CD4-positive, alpha-beta T cell treated with Interleukin-15 for 4 hours (primary cell): ENCODE measurements around the gene TMEM175.

Source experiments
- DNase-seq: peaks from one replicate; pipeline ENCODE4 v3.0.0-alpha.2; 2020; ENCODE audit warnings: low spot score

Gene TMEM175

DNA sequence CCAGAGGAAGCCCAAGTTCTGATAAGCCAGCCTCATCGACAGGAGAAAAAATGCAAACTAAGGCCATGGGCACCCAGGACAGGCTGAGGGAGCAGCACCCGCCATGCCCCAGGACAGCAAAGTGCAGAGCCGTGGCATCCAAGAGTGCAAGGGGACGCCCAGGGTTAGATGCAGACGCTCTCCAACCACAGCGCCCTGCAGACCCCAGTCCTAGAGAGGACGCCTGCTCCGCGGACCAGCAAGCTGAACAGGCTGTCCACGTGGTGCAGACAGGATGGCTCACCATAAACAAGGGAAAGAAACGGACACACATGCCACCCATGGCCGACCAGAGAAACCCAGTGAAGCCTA lies 32.7 kb upstream of the TMEM175 start:
- DNase-seq, result no peak

DNA sequence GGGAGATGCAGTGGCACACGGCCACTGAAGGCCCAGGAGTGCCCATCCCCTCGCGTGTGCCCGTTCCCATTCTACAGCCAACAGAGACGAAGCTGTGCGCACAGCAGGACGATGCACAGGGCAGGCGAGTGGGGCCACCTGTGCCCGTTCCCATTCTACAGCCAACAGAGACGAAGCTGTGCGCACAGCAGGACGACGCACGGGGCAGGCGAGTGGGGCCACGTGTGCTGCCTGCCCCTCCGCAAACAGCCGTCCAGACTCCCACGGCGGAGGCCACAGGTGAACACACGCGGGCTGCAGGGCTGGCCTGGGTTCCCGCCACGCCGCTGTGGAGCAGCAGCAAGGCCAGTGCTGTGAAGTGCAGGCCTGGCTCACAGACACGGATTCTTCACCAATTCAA lies 32.2 kb upstream of the TMEM175 start:
- DNase-seq, result no peak

DNA sequence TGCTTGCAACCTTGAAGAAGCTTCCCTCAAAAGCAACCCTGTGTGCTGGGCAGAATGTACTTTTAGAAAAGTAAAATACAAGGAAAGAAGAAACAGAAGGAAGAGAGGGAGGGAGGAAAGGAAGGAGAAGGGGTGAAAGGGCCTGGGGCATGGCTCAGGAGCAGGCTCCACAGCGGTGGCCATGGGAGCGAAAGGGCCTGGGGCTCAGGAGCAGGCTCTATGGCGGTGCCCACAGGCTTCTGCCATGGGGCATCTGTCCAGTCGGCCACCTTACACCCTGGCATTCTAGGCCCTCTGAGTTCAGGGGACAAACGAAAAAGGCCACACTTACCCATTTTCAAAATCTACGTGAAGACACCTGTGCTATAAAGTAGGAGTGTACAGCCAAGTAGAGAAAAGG lies 31.5 kb upstream of the TMEM175 start:
- DNase-seq, result no peak

DNA sequence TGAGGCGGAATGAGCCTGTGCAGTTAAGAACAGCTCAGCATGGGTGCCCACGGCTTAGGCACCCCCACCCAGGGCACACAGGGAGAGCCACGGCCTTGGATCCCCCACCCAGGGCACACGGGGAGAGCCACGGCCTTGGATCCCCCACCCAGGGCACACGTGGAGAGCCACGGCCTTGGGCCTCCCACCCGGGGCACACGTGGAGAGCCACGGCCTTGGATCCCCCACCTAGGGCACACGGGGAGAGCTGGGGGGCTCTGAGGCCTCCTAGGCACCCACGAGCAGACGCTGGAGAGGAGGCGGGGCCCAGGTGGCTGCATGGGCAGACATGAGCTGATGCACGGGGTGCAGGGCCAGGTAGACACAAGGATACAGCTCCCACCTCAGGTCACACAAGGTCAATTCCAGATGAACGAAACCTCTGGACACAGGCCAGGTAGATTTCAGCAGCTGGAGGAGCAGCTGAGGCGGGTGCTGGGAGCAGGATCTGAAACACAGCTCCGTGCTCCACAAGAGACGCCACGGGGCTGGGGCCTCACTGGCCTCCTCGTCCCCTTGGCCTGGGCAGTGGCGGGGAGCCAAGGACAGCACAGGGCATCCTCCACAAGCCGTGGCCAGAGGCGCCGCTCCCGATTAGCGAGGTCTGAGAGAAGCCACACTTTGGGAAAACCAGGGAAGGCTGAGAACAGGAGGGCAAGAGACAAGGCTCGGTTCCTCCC lies 30.9 kb upstream of the TMEM175 start:
- no peak for DNase-seq

DNA sequence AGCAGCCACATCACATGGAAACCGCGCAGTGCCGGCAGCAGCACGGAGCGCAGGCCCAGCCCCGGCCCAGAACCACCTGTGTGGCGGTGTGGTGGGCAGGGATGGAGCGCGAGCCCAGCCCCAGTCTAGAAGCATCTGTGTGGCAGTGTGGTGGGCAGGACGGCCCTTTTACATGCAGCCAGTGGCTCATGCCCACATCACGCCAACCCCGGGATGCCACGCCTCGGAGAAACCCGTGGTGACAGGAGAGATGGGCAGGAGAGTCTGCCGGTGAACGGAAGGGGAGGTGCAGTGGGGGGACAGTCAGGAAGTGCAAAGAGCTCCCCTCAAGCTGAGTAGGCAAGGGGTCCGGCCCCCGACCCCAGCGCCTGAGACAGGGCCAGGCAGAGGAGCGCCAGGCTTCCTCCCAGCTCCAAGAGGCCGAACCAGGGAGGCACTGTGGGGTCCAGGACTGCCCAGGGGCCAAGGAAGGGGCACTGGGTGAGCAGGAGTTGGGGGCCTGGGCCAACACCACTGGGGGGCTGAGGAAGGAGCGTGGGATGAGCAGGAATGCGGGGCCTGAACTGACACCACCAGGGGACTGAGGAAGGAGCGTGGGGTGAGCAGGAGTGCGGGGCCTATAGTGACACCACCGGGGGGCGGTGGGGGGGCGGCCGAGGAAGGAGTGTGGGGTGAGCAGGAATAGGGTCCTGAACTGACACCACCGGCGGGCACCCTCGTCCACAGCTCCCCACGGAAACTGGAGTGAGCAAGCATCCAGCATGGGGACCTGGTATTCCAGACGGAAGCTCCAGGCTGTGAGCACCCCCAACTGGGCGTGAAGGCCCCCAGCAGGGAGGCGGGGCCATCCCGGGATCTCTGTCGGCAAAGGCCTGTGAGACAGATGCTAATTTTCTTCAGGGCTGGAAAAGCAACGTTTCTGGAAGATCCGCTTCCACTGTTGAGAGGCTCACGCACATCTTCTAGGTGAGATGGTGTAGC lies 28.9 kb upstream of the TMEM175 start:
- no peak for DNase-seq

DNA sequence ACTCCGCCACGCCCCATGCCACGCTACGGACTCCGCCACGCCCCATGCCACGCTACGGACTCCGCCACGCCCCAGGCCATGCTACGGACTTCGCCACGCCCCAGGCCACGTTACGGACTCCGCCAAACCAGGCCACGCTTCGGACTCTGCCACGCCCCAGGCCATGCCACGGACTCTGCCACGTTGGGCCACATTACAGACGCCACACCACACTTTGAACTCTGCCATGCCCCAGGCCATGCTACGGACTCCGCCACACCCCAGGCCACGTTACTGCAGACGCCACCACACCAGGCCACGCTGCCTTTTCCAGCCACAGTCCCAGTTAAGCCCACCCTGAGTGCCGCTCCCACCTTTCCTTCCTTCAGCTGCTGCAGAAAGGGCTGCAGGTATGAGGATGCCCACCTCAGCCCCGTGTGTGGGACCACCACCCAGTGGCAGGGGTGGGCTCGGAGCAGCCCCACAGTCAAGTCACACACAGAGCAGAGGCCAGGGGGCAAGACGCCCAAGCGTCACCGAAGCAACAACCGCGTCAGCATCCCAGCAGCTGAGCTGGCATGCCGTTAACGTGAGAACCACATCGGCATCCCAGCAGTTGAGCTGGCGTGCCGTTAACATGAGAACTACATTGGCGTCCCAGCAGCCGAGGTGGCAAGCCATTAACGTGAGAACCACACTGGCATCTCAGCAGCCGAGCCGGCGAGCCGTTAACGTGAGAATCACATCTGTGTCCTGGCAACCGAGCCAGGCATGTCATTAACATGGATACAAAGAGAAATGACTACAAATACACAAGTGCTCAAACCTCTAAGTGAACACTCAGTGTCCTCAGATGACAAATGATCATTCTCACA lies 26.5 kb upstream of the TMEM175 start:
- no peak for DNase-seq

DNA sequence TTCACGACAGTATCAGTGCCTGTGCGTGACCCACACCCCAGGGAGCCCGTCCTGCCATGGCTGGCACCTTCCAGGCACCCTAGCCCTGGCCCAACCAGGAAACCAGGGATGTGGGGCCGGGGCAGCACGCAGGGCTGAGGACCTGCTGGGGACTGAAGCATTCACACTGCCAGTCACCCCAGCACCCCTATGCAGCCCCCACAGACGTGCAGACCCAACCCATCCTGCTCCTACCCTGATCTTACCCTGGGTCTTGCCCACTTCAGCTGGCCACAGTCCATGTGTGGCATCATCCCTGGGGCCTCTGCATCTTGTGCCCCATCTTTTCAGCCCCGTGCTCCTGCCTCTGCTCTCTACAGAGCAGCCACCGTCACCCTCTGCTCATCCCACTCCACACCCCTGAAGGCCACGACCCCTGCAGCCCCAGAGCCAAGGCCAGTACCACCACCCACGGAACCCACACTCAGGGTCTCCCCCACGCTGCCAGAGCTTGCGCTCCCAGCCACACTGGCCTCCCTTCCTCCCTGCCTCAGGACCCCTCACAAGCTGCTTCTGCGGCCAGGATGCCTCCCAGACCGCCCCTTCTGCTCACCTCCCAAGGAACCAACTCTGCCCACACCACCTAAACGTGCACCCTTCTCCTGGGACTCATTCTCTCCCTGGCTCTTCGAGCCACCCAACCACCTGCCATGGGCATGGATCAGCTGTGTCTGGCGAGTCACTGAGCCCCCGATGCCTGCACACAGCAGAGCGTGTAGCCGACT lies 25.7 kb upstream of the TMEM175 start:
- DNase-seq, result no peak

DNA sequence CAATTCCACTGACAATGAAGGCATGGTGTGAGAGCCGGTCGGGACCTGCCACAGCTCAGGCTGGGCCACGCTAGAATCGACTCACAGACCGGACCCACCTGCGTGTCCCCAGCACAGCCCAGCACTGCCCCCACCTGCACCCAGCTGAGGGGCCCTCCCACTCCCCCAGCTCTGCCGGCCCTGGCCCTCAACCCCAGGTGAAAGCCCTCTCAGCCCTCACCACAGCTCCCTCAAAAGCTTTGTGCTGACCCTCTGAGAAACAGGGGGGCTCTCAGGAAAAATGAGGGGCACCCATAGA lies 25.2 kb upstream of the TMEM175 start:
- no peak for DNase-seq

DNA sequence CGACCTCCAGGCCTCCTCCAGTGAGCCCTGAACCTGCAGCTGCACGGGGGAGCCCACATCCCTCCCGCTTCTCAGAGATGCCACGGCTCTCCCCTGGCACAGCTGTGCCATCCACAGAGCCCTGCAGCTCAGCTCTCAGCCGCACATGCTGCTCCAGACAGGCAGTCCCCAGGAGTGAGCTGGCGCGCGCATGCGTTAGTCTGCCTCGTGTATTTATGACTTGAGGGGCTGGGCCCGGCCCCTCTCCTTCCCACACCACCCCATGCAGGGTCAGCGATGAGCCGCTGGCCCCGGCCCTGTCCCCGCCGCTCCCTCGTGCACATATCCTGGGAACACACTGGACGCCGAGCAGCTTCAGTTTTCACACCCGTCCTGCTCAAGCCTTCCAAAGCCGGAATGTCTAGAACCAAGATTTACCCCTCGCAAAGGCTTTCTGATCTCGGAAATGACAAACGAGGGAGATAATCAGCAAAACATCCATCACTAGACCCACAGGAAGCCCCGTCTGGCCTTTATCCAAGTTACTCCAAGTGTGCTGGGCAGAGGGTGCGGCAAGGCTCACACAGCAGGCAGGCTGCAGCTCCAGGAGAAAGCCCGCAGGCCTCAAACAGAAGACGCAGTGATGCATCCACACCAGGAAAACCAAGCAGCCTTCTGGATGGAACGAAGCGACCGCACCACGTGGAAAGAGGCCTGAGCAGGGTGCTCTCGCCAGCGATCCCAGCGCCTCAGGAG lies 24.4 kb upstream of the TMEM175 start:
- no peak for DNase-seq

DNA sequence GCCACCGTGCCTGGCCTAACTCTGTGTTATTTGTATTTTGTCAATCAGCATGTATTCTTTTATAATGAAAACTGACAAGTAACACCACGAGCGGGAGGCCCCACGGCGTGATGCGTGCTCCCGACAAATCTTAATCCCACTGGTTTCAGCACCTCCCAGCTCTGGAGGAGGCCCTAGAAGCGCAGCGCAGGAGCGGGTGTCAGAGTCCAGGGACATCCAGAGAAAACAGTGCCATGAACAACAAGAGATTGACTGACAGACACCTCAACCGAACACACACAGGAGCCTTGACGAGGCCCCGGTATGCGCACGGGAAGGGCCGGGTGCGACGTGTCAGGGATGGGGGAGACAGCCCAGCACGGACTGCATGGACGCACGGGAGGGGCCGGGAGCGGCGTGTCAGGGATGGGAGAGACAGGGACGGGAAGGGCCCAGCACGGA lies 23.1 kb upstream of the TMEM175 start:
- DNase-seq, result no peak

DNA sequence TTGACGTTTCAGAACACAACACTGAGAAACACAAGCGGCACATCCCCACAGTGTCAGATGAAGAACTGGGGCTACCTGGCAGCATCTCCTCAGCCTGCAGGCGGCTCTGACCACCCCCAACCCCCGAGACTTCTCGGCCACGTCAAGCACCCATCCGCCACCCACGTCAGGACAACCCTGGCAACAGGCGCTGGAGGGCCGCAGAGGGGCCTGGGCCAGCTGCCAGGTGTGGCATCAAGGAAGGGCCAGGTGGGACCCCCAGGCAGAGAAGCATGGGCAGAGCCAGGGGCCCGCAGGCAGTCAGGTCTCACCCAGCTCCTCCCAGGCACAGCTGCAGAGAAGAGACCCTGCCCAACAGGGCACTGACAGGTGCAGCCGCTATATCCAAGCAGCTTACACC lies 22.4 kb upstream of the TMEM175 start:
- DNase-seq, result no peak

DNA sequence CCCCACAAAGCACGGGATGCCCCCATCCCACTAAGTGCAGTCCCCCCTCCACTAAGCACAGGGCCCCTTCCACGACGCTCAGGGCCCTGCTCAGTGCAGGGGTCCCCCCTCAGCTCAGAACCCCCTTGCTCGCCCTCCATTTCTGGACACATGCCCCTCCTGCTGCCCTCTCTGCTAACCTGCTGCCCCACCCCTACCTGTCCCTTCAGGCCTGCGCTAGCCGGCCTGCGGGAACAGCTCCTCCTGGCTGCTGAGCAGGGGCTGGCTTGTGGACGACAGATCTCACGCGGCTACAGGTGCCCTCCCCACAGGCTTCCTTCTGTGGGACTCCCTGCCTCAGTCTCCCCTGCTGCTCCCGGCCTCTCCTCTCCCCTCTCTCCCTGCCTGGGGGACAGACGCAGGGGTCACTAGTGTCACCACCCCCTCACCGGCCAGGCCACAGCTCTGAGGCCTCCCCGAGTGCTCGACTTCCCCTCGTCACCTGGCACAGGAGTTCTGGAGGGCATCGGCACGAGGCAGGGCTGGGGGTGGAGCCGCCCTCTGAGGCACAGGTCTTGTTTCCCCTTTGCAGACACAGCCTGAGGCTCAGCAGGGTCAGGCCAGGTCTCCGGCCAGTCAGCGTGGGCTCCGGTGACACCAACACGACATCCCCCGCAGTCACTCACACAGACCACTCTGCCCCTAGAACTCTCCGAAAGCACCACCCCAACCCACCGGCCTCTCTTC lies 21.7 kb upstream of the TMEM175 start:
- DNase-seq, result no peak

DNA sequence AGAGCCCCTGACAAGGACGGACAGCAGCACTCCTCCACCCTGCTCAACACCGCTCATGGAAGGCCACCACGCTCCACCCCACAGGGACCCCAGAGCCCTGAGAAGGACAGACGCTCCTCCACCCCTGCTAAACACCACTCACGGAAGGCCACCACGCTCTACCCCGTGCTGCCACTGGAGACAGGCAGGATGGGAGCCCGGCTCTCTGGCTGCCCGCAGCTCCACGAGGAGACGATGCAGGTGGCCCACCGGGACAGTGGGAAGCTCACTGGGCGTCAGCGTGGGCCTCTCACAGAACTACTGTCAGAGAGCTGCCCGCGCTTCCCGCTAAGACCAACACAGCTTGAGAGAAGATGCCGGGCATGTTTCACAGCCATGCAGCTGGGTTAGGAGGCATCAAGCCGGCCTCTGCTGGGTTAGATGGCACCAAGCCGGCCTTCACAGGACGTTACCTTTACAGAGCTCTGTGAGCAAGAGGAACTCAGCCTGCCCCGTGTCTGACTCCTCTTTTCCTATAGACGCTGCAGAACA lies 21.0 kb upstream of the TMEM175 start:
- no peak for DNase-seq

DNA sequence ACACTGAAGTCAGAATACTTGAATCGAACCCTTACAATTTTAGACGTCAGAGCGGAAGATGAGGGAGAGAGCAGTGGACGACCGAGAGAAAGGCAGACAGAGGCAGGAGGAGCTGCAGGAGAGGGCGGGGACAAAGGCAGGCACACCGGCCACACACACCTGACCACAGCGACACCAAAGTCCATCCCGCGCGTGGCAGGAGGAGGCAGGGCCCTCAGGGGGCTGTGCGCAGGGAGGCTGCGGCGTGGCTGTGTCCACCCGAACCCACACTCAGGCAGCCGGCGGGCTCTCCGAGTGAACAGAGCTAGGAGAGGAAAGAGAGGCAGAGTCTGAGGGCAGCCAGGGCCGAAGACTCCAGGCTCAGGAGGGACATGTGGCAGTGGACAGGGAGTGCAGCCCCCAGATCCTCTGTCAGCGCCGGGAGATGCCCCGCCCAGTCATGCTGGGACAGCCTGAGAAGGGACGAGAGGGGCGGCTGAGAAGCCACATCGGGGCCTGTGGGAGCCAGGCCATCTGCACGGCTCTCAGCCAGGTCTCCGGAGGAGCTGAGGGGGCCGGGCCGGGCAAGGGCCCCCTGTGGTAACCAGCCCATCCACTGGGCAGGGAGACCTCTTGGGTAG lies 20.3 kb upstream of the TMEM175 start:
- DNase-seq, result no peak

DNA sequence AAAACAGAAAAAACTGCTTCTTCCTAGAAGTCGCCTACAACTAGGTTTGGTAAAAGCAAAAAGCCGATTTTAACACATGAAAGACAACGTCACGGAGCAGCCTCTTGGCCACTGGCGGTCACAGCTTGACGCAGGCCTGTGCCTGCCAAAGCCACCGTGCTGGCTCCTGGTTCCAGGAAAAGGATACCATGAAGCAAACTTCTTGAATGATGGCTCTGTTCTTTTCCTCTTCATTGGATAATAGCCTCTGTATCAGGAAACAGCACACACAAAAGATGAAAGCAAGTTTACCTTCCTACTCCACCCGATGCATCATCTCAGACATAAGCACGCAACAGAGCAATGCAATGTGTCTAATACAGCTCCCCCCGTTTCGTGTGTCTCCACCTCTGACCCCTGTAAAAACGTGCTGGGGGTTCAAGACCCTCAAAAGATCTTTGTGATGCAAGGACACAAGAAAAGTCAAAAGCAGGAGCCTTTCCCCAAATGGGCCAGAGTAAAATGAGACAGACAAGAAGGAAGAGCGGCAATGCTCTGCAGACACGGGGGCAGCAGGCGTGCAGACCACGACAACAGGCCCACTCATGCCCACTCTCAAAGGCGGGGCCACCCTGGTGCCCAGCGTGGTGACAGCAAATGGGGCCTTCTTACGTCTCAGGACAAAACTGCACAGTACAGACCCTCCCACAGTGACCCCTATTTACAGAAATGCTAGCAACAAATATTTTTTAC lies 19.5 kb upstream of the TMEM175 start:
- no peak for DNase-seq

DNA sequence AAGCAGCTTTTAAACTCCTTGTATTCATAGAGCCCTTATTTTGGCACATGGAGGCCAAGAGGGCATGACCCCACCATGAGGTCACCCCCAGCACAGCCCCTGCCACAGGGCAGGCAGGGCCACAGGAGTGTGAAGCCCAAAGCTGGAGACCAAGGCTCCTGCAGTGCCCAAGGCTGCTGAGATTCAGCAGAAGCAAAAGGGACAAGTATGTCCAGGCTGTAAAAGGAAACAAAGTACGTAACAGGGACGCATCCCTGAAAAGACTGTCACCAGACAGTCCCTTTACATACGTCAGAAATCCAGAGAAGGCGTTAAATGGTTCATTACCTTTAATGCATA lies 19.0 kb upstream of the TMEM175 start:
- DNase-seq, result no peak

DNA sequence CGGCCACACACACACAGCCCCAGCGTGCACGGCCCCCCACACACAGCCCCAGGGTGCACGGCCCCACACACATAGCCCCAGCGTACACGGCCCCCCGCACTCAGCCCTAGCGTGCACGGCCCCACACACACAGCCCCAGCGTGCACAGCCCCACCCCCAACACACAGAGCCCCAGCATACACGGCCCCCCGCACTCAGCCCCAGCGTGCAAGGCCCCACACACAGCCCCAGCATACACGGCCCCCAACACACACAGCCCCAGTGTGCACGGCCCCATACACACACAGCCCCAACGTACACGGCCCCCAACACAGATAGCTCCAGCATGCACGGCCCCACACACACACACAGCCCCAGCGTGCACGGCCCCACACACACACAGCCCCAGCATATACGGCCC lies 17.7 kb upstream of the TMEM175 start:
- DNase-seq, result no peak

DNA sequence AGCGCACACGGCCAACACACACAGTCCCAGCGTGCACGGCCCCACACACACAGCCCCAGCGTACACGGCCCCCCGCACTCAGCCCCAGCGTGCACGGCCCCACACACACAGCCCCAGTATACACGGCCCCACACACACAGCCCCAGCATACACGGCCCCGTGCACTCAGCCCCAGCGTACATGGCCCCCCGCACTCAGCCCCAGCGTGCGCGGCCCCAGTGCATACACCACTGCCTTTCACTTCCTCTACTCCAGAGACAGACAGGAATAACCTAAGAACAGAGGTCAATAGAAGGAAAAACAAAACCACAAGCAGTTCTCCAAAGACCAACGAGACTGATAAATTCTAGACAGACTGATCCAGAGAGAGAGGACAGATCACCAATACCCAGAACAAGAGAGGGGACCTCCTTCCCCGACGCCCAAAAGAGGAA lies 17.2 kb upstream of the TMEM175 start:
- no peak for DNase-seq

DNA sequence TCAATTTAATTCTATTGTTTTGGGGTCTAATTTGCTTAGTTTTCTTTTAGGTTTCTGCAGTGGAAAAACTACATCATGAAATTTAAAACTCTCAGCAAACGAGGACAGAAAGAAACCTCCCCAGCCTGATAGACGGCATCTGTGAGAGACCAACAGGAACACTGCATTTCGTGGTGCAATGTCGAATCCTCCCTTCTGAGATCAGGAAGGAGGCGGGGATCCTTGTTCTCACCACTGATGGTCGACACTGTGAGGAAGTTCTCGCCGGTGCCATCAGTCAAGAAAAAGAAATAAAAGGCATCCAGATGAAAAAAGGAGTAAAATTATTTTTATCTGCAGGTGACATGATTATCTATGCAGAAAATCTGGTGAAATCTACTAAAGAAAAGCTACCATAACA lies 16.7 kb upstream of the TMEM175 start:
- no peak for DNase-seq
